GM21723 (cell line): ENCODE data around the gene GAB1.

Experiments used
- ATAC-seq: cut with Tn5 transposase; IDR thresholded peaks from one replicate; pipeline ENCODE4 v1.9.1; 2021; ENCODE audit warnings: mild to moderate bottlenecking, moderate library complexity; ENCODE audit not compliant: unreplicated experiment

Gene GAB1

DNA sequence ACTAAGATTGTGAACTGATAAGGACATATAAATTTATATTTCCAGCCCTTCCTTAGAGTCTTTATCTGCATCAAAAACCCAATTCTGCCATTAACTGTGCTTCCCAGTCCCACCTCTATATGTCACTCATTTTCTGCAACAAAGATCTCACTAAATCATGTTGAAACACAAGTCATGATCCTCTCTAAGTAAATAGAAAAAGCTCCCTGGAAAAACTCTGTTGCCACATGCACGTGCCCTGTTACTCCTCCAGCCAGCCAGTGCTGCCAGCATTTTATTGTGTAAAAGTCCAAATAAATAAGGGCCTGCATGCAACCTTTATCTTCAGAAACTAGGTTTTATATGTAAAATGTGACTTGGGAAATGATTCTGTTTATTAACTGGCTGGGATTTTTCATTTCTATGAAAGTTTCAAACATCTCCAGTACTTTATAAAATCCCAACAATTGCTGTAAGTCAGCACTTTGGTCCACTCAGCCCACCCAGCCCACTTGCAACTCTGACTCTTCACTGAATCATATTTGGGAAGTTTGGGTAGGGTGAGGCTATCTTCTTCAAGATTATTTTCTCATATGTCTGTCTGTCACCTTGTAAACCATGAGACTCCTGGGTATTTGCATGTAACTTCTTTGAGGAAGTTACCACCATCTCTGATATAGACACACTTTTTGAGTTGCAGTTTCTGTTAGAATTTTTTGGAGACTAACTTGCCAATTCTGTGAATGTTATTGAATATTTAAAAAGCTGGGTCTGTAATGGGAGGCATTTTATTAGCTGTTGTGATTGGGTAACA, 136.9 kb downstream of the GAB1 start:
- peak; percentile 81 for ATAC-seq

DNA sequence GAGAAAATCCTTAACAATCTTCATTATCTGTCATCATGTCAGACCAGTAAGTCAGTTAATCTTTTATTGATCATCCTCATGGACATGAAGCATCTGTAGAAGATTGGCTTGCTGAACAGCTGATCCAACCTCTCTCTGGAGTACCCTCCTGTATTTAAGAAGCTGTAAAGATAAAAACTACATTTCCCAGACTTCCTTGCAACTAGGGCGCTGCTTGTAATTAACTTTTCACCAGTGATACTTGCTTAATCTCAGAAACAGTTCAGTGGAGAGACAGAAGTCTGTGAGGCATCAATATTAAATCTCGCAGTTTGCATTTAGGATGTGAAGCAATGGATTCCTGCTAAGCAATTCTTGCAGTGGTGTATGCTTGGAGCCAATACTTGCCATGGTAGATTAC, 140.8 kb downstream of the GAB1 start:
- no peak for ATAC-seq

DNA sequence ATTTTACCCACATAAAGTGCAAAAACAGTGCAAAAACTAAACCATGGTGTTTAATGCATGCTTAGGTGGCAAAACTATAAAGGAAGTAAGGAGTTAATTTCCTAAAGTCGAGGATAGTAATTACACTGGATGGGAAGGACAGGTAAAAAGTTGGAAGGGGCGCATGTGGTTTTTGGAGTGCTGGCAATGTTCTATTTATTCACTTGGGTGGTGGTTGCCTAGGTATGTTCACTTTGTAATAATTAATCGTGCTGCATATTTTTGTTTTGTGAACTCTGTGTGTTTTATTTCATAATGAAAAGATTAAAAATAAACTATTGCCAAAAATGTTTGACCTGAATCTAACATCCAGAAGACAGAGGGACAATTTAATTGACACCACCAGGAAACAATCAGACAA, 144.7 kb downstream of the GAB1 start:
- no peak for ATAC-seq

DNA sequence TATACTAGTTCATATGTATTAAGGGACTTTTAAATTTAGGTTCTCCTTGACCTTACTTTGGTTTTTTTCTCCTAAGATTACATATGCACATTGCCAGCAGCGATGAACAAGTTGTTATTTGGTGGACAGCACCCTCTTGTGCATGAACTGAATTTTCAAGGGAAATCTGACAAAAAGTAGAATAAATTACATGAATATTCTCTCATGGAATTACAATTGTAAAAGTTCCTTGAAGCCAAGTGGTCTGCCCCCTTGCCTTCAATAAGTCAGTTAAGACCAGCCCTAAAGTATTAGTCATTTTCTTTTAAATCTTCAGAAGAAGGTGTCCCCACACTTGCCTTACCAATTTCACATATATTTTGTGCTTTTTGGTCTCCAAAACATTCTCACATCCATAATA, 146.2 kb downstream of the GAB1 start:
- ATAC-seq: peak; percentile 75

DNA sequence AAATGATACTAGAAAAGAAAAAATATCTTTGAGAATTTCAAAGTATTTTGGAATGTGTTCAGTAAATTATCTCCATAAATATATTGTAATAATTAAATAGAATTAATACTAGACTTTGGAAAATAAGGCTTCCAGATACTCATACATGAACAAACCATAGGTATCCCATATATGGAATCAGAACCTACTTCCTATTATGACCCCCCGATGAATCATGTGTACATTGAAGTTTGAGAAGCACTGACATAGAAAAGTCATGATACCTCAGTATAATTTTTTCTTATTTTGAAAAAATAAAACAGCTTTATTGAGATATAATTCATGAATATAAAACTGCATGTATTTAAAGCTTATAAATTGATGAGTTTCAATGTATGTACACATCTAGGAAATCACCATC, 149.6 kb downstream of the GAB1 start:
- ATAC-seq: no peak

DNA sequence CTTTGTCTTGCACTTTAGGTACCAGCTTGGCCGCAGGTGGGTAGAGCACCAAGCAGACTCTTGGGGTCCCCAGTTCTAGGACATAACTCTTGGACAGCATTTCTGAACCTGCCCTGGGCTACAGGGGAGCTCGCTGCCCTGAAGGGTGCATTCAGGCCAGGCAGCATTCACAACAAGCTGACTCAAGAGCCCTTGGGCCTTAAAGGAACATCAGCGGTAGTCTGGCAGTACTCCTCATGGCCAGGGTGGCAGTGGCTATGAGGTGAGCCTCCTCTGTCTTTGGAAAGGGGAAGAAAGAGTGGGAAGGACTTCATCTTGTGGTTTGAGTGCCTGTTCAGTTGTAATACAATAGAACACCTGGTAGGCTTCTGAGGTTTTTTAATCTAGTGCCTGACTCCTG, 152.0 kb downstream of the GAB1 start:
- ATAC-seq: no peak

DNA sequence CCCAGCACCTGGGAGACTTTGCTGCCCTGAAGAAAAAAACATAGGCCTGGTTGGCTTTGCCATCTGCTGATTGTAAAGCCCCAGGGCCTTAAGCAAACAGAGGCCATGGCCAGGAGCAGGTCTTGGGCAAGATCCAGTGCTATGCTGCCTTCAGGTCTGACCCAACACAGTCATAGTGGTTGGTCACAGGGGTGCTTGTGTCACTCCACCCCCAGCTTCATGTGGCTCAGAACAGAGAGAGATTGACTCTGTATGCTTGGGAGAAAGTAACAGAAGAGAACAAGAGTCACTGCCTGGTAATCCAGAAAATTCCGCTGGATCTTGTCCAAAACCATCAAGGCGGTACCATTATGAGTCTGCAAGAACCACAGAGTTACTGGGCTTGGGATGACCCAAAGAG, 152.4 kb downstream of the GAB1 start:
- ATAC-seq: no peak

DNA sequence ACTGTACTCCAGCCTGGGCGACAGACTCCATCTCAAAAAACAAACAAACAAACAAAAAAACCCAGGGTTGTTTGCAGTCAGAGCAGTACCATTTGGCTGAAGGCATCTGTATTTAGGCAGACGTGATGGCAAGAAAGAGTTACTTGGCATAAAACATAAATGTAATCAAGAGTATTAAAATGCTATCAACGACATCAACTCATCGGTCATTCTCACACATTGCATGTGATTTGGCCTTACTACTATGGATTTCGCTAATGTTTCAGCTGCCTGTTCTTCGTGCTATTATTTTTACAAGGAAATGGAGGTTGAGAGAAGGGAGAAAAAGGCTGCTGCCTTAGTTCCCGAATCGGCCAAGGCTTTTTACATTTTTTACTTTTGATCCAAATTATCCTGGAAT, 161.3 kb downstream of the GAB1 start:
- ATAC-seq: no peak

DNA sequence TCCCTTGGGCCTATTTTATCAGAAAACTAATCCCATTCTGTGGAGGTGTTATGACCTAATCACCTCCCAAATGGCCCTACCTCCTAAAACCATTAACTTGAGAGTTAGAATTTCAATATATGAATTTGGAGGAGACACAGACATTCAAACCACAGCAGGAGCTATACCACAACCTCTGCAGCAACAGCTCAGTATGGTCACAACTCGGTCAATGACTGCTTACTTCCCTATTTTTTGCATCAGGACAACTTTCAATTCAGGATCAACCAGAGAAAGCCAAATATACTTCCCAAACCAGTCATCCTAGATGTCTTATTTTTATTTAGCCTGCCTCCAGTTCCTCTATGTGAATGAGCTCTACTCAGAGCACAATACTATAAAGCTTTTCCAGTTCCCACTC, 165.6 kb downstream of the GAB1 start:
- no peak for ATAC-seq

DNA sequence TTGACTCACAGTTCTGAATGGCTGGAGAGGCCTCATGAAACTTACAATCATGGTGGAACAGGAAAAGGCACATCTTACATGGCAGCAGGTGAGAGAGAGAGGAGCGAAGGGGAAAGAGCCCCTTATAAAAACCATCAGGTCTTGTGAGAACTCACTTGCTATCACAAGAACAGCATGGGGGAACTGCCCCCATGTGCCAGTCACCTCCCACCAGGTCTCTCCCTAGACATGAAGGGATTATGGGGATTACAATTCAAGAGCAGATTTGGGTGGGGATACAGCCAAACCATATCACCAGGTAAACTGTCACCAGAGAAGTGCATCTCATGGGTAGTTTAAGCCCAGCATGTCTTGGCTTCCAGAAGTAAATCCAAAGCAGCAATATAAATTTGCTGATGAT, 169.4 kb downstream of the GAB1 start:
- no peak for ATAC-seq

DNA sequence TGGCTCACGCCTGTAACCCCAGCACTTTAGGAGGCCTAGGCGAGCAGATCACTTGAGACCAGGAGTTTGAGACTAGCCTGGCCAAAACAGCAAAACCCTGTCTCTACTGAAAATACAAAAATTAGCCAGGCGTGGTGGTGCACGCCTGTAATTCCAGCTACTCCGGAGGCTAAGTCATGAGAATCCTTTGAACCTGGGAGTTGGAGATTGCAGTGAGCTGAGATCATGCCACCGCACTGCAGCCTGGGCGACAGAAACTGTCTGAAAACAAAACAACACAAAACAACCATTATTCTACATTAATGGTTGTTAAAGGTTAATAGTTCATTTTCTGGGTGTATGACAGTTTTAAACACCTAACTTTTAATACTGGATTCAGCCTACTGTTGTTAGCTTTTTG, 175.2 kb downstream of the GAB1 start:
- ATAC-seq: no peak

DNA sequence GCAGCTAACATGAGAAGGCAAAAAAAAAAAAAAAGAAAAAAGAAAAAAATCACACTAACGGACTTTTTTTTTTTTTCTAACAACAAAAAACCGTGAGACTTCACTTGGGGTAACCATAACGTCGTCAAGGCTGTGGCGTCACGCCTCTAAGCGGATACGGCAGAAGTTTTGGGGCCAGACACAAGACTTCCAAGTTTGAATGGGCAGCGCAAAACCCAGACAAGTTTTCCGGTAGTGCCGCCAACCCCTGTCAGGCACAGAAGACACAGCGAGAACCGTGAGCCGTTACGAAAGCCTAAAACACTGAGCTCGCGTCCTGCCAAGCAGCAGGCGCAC, 176.3 kb downstream of the GAB1 start:
- peak; percentile 38 for ATAC-seq

DNA sequence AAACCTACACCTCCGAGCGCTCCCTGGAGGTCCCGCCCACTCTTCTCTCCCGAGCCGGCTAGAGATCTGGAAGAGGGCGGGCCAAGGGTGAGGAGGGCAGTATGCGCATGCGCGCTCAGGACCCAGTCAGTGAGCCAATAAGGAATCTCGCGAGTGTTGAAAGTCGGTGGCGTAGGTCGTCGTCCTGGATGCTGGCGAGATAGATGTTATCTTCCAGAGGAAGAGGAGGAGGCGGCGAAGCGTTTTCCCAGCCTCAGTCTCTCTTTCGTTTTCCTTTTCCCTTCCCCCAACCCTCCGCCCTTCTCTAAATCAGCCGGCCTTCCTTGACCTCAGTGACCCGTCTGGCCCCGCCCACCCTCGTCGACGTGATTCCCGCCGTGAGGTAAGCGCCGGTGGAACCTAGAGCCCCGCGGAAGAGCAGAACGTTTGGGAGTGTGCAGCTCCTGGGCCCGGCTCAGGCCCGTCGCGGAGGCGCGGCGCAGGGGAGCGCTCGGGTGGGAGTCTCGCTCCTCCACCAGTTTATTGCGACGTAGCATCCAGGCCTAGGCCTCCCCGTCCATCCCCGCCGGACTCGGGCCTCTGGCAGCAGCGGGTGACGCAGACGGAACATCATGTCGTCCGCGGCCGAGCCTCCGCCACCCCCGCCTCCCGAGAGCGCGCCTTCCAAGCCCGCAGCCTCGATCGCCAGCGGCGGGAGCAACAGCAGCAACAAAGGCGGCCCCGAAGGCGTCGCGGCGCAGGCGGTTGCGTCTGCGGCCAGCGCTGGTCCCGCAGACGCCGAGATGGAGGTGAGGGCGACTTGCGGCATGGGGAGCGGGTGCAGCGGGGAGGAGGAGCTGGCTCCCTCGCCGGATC, 176.9 kb downstream of the GAB1 start, which contains the start of gene SMARCA5:
Gene SMARCA5, plus strand, starts transcription at position 389 of the 855 bp plus-strand sequence. Its CDS starts 223 bp downstream, at position 612.
- ATAC-seq: peak; percentile 90

DNA sequence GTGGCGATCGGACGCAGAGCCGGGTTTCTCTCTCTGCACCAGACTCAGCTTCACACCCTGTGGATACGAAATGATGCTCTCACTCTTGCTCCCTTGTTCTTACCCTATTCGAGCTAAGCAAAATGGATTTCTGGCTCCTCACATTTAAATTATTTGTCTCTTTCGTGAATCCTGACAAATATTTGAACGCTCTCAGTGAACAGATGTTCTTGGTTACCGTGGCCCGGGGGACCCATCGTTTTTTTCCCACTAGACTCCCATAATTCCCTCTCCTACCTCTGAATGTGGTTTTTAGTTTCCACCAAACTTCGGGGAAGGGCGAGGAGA, 177.5 kb downstream of the GAB1 start:
- no peak for ATAC-seq

DNA sequence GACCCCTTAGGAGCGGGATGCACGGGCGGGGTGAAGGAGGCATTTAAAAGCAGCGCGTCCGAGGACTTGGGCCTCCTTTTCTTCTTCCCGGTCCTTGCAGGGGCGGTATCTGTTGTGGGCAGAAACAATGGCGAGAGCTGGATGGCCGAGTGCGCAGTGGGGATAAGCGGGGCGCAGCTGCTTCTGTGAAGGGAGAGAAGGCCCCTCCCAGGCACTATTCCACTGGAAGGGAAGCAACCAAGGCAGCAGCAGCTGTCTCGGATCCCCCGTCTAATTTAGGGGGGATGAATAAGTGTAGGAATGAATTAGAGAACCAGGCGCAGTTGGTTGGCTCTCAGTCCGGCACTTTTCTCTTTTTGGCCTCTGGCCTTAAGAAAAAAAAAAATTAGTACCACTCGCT, 177.8 kb downstream of the GAB1 start:
- no peak for ATAC-seq

DNA sequence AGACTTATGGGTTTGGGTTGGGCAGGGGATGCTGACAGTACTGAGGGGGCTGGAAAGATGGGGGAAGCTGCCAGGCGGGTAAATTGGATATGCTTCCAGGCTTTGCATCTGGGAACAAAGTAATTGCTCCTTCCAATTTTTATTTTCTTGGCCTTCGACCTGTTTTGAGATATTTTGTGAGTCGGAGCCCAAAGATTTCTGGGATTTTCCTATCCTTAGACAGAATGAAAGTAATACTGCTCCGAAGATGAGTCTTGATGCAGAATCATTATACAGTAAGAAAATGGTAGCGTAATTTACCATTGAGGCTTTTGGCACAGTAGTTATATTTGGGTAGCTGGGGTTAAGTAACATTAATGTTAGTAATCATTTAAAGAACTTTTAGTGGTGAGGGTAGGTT, 178.2 kb downstream of the GAB1 start:
- no peak for ATAC-seq

DNA sequence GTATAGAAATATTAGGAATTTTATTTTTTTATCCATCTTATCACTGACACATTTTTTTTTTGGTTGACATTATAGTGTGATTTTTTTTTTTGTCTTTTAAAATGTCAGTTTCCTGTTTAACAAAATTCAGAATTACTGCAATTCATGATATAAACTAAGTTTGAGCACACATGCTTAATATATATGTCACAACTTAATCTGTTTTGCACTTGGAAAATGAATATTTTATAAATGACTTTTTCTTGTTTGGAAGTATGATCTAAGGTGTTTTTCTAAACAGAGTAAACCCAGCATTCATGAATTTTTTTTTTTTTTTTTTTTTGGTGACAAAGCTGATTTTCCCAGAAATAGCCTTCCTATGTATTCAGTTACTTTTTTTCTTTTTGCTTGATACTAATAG, 179.2 kb downstream of the GAB1 start:
- no peak for ATAC-seq

DNA sequence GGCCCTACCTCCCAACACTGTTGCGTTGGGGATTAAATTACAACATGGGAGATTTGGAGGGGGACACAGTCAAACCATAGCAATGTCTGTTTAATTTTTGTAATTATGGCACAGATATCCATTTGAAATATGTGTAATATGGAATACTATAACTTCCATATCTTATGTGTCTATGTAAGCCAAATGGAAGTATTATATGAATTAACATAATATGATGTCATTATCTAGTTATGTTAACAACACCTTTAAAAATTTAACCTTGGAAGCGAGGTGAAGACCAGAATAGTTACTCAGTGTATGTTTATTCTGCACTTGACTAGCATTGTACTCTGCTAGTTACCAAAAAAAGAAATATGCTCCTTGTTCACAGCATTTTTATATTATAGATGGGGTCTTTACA, 181.1 kb downstream of the GAB1 start:
- ATAC-seq: no peak
